GM21717 (cell line): ENCODE measurements around the gene PHAF1.
"Not testable (repeated sequence)": the region's sequence is repeated elsewhere in the genome, so short reads cannot be mapped to it uniquely, and the experiment has no call there.

Experiments used
- ATAC-seq: cut with Tn5 transposase; IDR thresholded peaks from one replicate; pipeline ENCODE4 v1.9.1; 2021; ENCODE audit warnings: mild to moderate bottlenecking, moderate library complexity; ENCODE audit not compliant: unreplicated experiment

Gene PHAF1

GRCh38 chr16:67104845-67105244, 4.9 kb upstream of the PHAF1 start:
- ATAC-seq: no peak

- ATAC-seq: no peak
Observed at GRCh38 chr16:67105246-67105645, 4.5 kb upstream of the PHAF1 start.

- no peak for ATAC-seq
Observed at GRCh38 chr16:67105881-67106280, 3.9 kb upstream of the PHAF1 start.

GRCh38 chr16:67108489-67108888, 1.3 kb upstream of the PHAF1 start:
- no peak for ATAC-seq

- ATAC-seq: no peak
Observed at GRCh38 chr16:67108931-67109406, 772 bp upstream of the PHAF1 start.

- no peak for ATAC-seq
Observed at GRCh38 chr16:67111951-67112444, 2.3 kb downstream of the PHAF1 start.

GRCh38 chr16:67112591-67113399, 3.1 kb downstream of the PHAF1 start:
- ATAC-seq: no peak

- no peak for ATAC-seq
Observed at GRCh38 chr16:67114793-67115192, 5.1 kb downstream of the PHAF1 start.

GRCh38 chr16:67115639-67116038, 5.9 kb downstream of the PHAF1 start:
- no peak for ATAC-seq

GRCh38 chr16:67116388-67117311, 6.9 kb downstream of the PHAF1 start:
- ATAC-seq: no peak

- no peak for ATAC-seq
Observed at GRCh38 chr16:67117716-67118115, 8.0 kb downstream of the PHAF1 start.

GRCh38 chr16:67120025-67120424, 10.3 kb downstream of the PHAF1 start:
- ATAC-seq: no peak

GRCh38 chr16:67122799-67123198, 13.1 kb downstream of the PHAF1 start:
- not testable (repeated sequence) for ATAC-seq

- ATAC-seq: no peak
Observed at GRCh38 chr16:67128417-67128816, 18.7 kb downstream of the PHAF1 start.

GRCh38 chr16:67128887-67129286, 19.1 kb downstream of the PHAF1 start:
- no peak for ATAC-seq

GRCh38 chr16:67129422-67129821, 19.7 kb downstream of the PHAF1 start:
- ATAC-seq: no peak

- ATAC-seq: no peak
Observed at GRCh38 chr16:67137605-67138004, 27.9 kb downstream of the PHAF1 start.

GRCh38 chr16:67141391-67141790, 31.6 kb downstream of the PHAF1 start:
- ATAC-seq: no peak

- no peak for ATAC-seq
Observed at GRCh38 chr16:67142342-67142741, 32.6 kb downstream of the PHAF1 start.

- no peak for ATAC-seq
Observed at GRCh38 chr16:67144943-67145342, 35.2 kb downstream of the PHAF1 start.

- ATAC-seq: no peak
Observed at GRCh38 chr16:67145746-67146145, 36.0 kb downstream of the PHAF1 start.
